Type B pancreatic cell (in vitro differentiated cells): ENCODE measurements around the gene CDK5RAP2. TPM values are rescaled to one million over a fixed set of nuclear protein-coding genes. Genes with fewer than 3 reads are reported as not detected.

Experiments used
- DNase-seq: peaks from one replicate; pipeline ENCODE4 v3.0.0; 2021; ENCODE audit warnings: mixed read lengths; ENCODE audit not compliant: unreplicated experiment; ENCODE audit errors: extremely low spot score
- H3K27ac Mint-ChIP-seq: 2 replicates; pipeline ENCODE4 v1.8.0; 2021; ENCODE audit warnings: mild to moderate bottlenecking, mixed read lengths
- H3K27me3 Mint-ChIP-seq: 2 replicates; pipeline ENCODE4 v1.8.0; 2021; ENCODE audit warnings: mixed read lengths
- H3K36me3 Mint-ChIP-seq: 2 replicates; pipeline ENCODE4 v1.8.0; 2021; ENCODE audit warnings: mixed read lengths
- H3K4me1 Mint-ChIP-seq: one replicate; pipeline ENCODE4 v1.8.0; 2021; ENCODE audit warnings: mixed read lengths; ENCODE audit not compliant: unreplicated experiment
- H3K4me3 Mint-ChIP-seq: 2 replicates; pipeline ENCODE4 v1.8.0; 2021; ENCODE audit warnings: mild to moderate bottlenecking, mixed read lengths
- H3K9me3 Mint-ChIP-seq: 2 replicates; pipeline ENCODE4 v1.8.0; 2021; ENCODE audit warnings: mixed read lengths
- CTCF ChIP-seq: fragments of 200-600 bp; sonication (generic); conservative IDR thresholded peaks from 2 replicates; pipeline ENCODE4 v1.5.0; 2021; ENCODE audit warnings: antibody characterized with exemption, mild to moderate bottlenecking
- total RNA-seq: library from RNA; stranded (reverse); gene quantifications from 2 replicates; pipeline ENCODE4 v1.2.1, GENCODE V29; 2021; ENCODE audit warnings: low replicate concordance

CDK5RAP2 gene
- total RNA-seq, 1 donor from 2014 or later, result 69.2 TPM

DNA sequence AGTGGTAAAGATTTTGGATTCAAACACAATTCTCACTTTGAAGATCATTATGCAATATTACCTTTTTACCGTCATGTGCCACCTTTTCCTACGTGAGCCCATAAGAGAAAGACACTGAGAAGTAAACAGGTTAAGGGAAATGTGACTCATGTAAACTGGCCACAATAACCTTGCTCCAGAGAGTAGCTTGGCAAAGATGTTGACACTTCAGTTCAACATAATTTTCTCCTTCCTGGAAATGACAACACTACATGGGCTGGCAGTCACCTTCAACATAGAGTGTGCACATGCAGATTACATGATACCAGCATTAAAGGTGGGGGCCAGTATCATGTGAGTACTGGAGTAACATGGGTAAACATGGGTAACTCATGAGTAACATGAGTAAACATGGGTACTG, 141.9 kb downstream of the CDK5RAP2 start:
- H3K4me1 Mint-ChIP-seq, result peaks cover 14% of the 10 kb centered on the region
- no peak overlapping the region for H3K4me3 Mint-ChIP-seq
- no peak for TF ChIP-seq CTCF
- no peak overlapping the region for H3K27ac Mint-ChIP-seq
- no peaks in the 10 kb centered on the region for H3K27me3 Mint-ChIP-seq
- DNase-seq, result no peak
- H3K36me3 Mint-ChIP-seq, result peaks cover 44% of the 10 kb centered on the region
- H3K9me3 Mint-ChIP-seq, result no peaks in the 10 kb centered on the region

GRCh38 chr9:120436983-120437475, 142.9 kb downstream of the CDK5RAP2 start:
- no peaks in the 10 kb centered on the region for H3K9me3 Mint-ChIP-seq
- peaks cover 39% of the 10 kb centered on the region for H3K36me3 Mint-ChIP-seq
- no peak overlapping the region for H3K4me3 Mint-ChIP-seq
- H3K4me1 Mint-ChIP-seq, result peaks cover 14% of the 10 kb centered on the region
- H3K27ac Mint-ChIP-seq, result no peak overlapping the region
- no peaks in the 10 kb centered on the region for H3K27me3 Mint-ChIP-seq
- TF ChIP-seq CTCF, result no peak
- DNase-seq, result no peak

GRCh38 chr9:120436446-120436845, 143.5 kb downstream of the CDK5RAP2 start:
- no peak for DNase-seq
- H3K9me3 Mint-ChIP-seq, result no peaks in the 10 kb centered on the region
- H3K36me3 Mint-ChIP-seq, result peaks cover 43% of the 10 kb centered on the region
- no peak for TF ChIP-seq CTCF
- no peak overlapping the region for H3K4me3 Mint-ChIP-seq
- peaks cover 14% of the 10 kb centered on the region for H3K4me1 Mint-ChIP-seq
- no peak overlapping the region for H3K27ac Mint-ChIP-seq
- no peaks in the 10 kb centered on the region for H3K27me3 Mint-ChIP-seq

DNA sequence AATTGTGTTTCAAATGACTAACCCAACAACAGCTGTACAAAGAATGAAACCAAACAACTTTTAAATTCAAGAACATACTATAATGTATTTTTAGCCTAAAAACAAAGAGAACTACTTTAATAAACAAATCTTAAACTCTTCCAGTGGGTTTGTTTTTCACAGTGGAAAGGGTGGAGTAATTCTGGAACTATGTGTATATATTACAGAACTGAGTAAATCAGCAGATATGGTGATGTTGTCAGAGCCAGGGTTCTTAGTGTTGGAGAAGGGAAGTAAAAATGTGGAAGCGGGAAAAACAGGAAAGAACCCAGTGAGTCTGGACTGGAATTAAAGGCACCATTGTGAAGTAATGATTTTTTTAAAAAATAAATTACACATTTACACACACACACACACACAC, 144.9 kb downstream of the CDK5RAP2 start:
- no peak for DNase-seq
- Mint-ChIP-seq H3K36me3 (peaks cover 45% of the 10 kb centered on the region), H3K4me3 (no peak overlapping the region), H3K9me3 (no peaks in the 10 kb centered on the region), H3K27me3 (no peaks in the 10 kb centered on the region), H3K4me1 (peaks cover 14% of the 10 kb centered on the region), H3K27ac (no peak overlapping the region)
- no peak for TF ChIP-seq CTCF

- DNase-seq, result no peak
- Mint-ChIP-seq H3K9me3 (no peaks in the 10 kb centered on the region), H3K27ac (peak overlapping the region; percentile 21), H3K27me3 (no peaks in the 10 kb centered on the region), H3K36me3 (peaks cover 44% of the 10 kb centered on the region), H3K4me1 (peaks cover 14% of the 10 kb centered on the region), H3K4me3 (no peak overlapping the region)
- no peak for TF ChIP-seq CTCF
These were observed 145.4 kb downstream of the CDK5RAP2 start for GRCh38 chr9:120434532-120434931.

- H3K4me1 Mint-ChIP-seq, result peaks cover 14% of the 10 kb centered on the region
These were observed 146.3 kb downstream of the CDK5RAP2 start for GRCh38 chr9:120433701-120434100.

More at GRCh38 chr9:120433701-120434100, 146.3 kb downstream of the CDK5RAP2 start:
- Mint-ChIP-seq H3K27me3 (no peaks in the 10 kb centered on the region), H3K4me3 (no peak overlapping the region), H3K27ac (no peak overlapping the region), H3K36me3 (peaks cover 40% of the 10 kb centered on the region), H3K9me3 (no peaks in the 10 kb centered on the region)
- DNase-seq, result no peak
- TF ChIP-seq CTCF, result no peak
